WTC11 (cell line): Measurements from ENCODE around the gene SH3GL2. TPM values are rescaled to one million over a fixed set of nuclear protein-coding genes. Genes with fewer than 3 reads are reported as not detected.

Experiments used
- ATAC-seq: fragments of 200-7000 bp; cut with Tn5 transposase; 2 replicates; pipeline ENCODE4 v1.10.0; 2021; ENCODE audit warnings: mild to moderate bottlenecking, moderate library complexity
- CTCF ChIA-PET: fragments of 300-600 bp; sonication (Branson Sonifier 250); formaldehyde crosslinking; loops from one replicate; lab custom pipeline; 2021; ENCODE audit warnings: antibody characterized with exemption; lab: Charles Lee
- POLR2A ChIA-PET: fragments of 350-600 bp; sonication (Branson Sonifier 250); formaldehyde crosslinking; loops from one replicate; lab custom pipeline; 2021; ENCODE audit warnings: antibody characterized with exemption; lab: Charles Lee
- DNase-seq: peaks from one replicate; pipeline ENCODE4 v3.0.0; 2021; ENCODE audit warnings: low spot score
- H3K27ac Mint-ChIP-seq: 2 replicates; pipeline ENCODE4 v1.8.0; 2021; ENCODE audit warnings: mixed read lengths
- H3K27me3 Mint-ChIP-seq: 2 replicates; pipeline ENCODE4 v1.8.0; 2021; ENCODE audit warnings: low read depth, mild to moderate bottlenecking, moderate library complexity, mixed read lengths
- H3K36me3 Mint-ChIP-seq: 2 replicates; pipeline ENCODE4 v1.8.0; 2021; ENCODE audit warnings: mixed read lengths
- H3K4me1 Mint-ChIP-seq: 2 replicates; pipeline ENCODE4 v1.8.0; 2022; ENCODE audit warnings: mixed read lengths
- H3K4me3 Mint-ChIP-seq: 2 replicates; pipeline ENCODE4 v1.8.0; 2021; ENCODE audit warnings: mild to moderate bottlenecking, moderate library complexity, mixed read lengths
- H3K9me3 Mint-ChIP-seq: 2 replicates; pipeline ENCODE4 v1.8.0; 2021; ENCODE audit warnings: mixed read lengths
- AR ChIP-seq: fragments of 250-450 bp; sonication (Bioruptor Pico); IDR thresholded peaks from 2 replicates; pipeline ENCODE4 v1.9.0; 2021; ENCODE audit warnings: mild to moderate bottlenecking
- ATF6 ChIP-seq: sonication (generic); formaldehyde crosslinking; IDR thresholded peaks from 2 replicates; pipeline ENCODE4 v1.8.1; 2023; ENCODE audit warnings: mild to moderate bottlenecking, missing genetic modification reagents
- CDX4 ChIP-seq: fragments of 250-450 bp; sonication (Bioruptor Pico); IDR thresholded peaks from 2 replicates; pipeline ENCODE4 v1.9.0; 2021; ENCODE audit warnings: moderate library complexity, mild to moderate bottlenecking, inconsistent platforms, borderline replicate concordance
- ERG ChIP-seq: fragments of 250-450 bp; sonication (Bioruptor Pico); IDR thresholded peaks from 2 replicates; pipeline ENCODE4 v1.8.0; 2021; ENCODE audit warnings: mild to moderate bottlenecking
- IRF1 ChIP-seq: sonication (generic); formaldehyde crosslinking; IDR thresholded peaks from 2 replicates; pipeline ENCODE4 v1.8.0; 2023; ENCODE audit warnings: missing genetic modification reagents
- KAT7 ChIP-seq: sonication (generic); formaldehyde crosslinking; IDR thresholded peaks from 2 replicates; pipeline ENCODE4 v1.8.1; 2023; ENCODE audit warnings: missing genetic modification reagents, mild to moderate bottlenecking, borderline replicate concordance
- MLX ChIP-seq: sonication (generic); formaldehyde crosslinking; IDR thresholded peaks from 2 replicates; pipeline ENCODE4 v1.8.1; 2023; ENCODE audit warnings: mild to moderate bottlenecking, missing genetic modification reagents, moderate library complexity
- MXD4 ChIP-seq: fragments of 250-450 bp; sonication (Bioruptor Pico); IDR thresholded peaks from 2 replicates; pipeline ENCODE4 v1.8.0; 2021; ENCODE audit warnings: mild to moderate bottlenecking, moderate library complexity, borderline replicate concordance
- NFE2L1 ChIP-seq: sonication (generic); formaldehyde crosslinking; IDR thresholded peaks from 2 replicates; pipeline ENCODE4 v1.8.1; 2023; ENCODE audit warnings: missing genetic modification reagents
- NFYB ChIP-seq: sonication (generic); formaldehyde crosslinking; conservative IDR thresholded peaks from 2 replicates; pipeline ENCODE4 v1.8.0; 2022; ENCODE audit warnings: low read depth, missing genetic modification reagents
- RELA ChIP-seq: sonication (generic); formaldehyde crosslinking; IDR thresholded peaks from 2 replicates; pipeline ENCODE4 v1.8.1; 2022; ENCODE audit warnings: missing genetic modification reagents, mild to moderate bottlenecking, borderline replicate concordance
- SMAD4 ChIP-seq: sonication (generic); formaldehyde crosslinking; IDR thresholded peaks from 2 replicates; pipeline ENCODE4 v1.8.0; 2022; ENCODE audit warnings: mild to moderate bottlenecking, missing genetic modification reagents
- SOX15 ChIP-seq: fragments of 250-450 bp; sonication (Bioruptor Pico); IDR thresholded peaks from 2 replicates; pipeline ENCODE4 v1.9.0; 2021; ENCODE audit warnings: mild to moderate bottlenecking
- TP53 ChIP-seq: sonication (generic); formaldehyde crosslinking; IDR thresholded peaks from 2 replicates; pipeline ENCODE4 v1.8.1; 2023; ENCODE audit warnings: mild to moderate bottlenecking, missing genetic modification reagents
- ZBTB43 ChIP-seq: sonication (generic); formaldehyde crosslinking; IDR thresholded peaks from 2 replicates; pipeline ENCODE4 v1.8.1; 2023; ENCODE audit warnings: mild to moderate bottlenecking, missing genetic modification reagents
- ZMAT4 ChIP-seq: fragments of 250-450 bp; sonication (Bioruptor Pico); IDR thresholded peaks from 2 replicates; pipeline ENCODE4 v1.9.0; 2021; ENCODE audit warnings: mild to moderate bottlenecking
- ZNF138 ChIP-seq: sonication (generic); formaldehyde crosslinking; conservative IDR thresholded peaks from 2 replicates; pipeline ENCODE4 v1.8.1; 2022; ENCODE audit warnings: mild to moderate bottlenecking, moderate library complexity, missing genetic modification reagents
- ZNF416 ChIP-seq: fragments of 250-450 bp; sonication (Bioruptor Pico); IDR thresholded peaks from 2 replicates; pipeline ENCODE4 v1.9.0; 2021; ENCODE audit warnings: mild to moderate bottlenecking, inconsistent platforms
- total RNA-seq: library from RNA; stranded (reverse); gene quantifications from 3 replicates; pipeline ENCODE4 v1.2.3, GENCODE V29; 2021

The SH3GL2 gene
- total RNA-seq, 1 experiment from 2014 or later: 4.2 TPM

- TF ChIP-seq AR (CRISPR knock-in tag) (no peak), TP53 (CRISPR knock-in tag) (no peak), ERG (CRISPR knock-in tag) (no peak), RELA (CRISPR knock-in tag) (no peak), MLX (CRISPR knock-in tag) (no peak), ZNF416 (CRISPR knock-in tag) (no peak), SOX15 (CRISPR knock-in tag) (no peak), SMAD4 (CRISPR knock-in tag) (no peak), ZNF138 (CRISPR knock-in tag) (no peak), NFYB (no peak), CDX4 (no peak), KAT7 (CRISPR knock-in tag) (no peak), ZBTB43 (CRISPR knock-in tag) (no peak)
- TF ChIP-seq, all 79 proteins: peak for 0
Observed at GRCh38 chr9:17636821-17637220, 58.0 kb downstream of the SH3GL2 start (continued).

GRCh38 chr9:17637229-17637628, 58.4 kb downstream of the SH3GL2 start:
- Mint-ChIP-seq H3K36me3 (no peaks in the 10 kb centered on the region), H3K27ac (no peak overlapping the region), H3K4me3 (no peak overlapping the region), H3K9me3 (peaks cover 8% of the 10 kb centered on the region), H3K4me1 (no peaks in the 10 kb centered on the region), H3K27me3 (no peaks in the 10 kb centered on the region)
- ATAC-seq: no peak
- TF ChIP-seq MXD4: no peak
- TF ChIP-seq NFE2L1: no peak
- TF ChIP-seq ZMAT4 (CRISPR knock-in tag): no peak
- no peak for TF ChIP-seq IRF1
- TF ChIP-seq ATF6: no peak
- no peak for DNase-seq
- ChIA-PET POLR2A (no interaction called here), CTCF (interaction anchor here (0.6 kb wide), 1 partner anchor 900 kb away, joined by 3 read pairs; no protein-coding TSS in a partner anchor)
